ENCODE results near the gene MLLT6.

DNA sequence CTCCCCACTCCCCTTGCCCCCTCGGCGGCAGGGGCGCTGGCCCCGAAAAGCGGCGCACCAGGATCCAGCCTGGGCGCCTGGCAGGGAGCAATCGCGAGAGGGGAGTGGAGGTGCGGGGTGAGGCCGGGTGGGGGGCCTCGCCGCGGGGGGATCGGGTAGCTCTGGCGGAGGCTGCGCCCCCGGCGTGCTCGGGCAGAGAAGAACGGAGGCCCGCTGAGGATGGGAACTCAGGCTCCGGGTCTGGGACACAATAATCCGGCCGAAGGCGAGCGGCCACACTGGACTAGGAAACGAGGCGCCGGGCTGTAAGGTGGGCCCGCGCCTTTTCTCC lies 43.8 kb downstream of the MLLT6 start:
- TF ChIP-seq, protein P1, sequence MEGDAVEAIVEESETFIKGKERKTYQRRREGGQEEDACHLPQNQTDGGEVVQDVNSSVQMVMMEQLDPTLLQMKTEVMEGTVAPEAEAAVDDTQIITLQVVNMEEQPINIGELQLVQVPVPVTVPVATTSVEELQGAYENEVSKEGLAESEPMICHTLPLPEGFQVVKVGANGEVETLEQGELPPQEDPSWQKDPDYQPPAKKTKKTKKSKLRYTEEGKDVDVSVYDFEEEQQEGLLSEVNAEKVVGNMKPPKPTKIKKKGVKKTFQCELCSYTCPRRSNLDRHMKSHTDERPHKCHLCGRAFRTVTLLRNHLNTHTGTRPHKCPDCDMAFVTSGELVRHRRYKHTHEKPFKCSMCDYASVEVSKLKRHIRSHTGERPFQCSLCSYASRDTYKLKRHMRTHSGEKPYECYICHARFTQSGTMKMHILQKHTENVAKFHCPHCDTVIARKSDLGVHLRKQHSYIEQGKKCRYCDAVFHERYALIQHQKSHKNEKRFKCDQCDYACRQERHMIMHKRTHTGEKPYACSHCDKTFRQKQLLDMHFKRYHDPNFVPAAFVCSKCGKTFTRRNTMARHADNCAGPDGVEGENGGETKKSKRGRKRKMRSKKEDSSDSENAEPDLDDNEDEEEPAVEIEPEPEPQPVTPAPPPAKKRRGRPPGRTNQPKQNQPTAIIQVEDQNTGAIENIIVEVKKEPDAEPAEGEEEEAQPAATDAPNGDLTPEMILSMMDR (CRISPR knock-in tag; IDR thresholded peaks at IDR 0.05) = no peak
- TF ChIP-seq TBP (CRISPR knock-in tag; IDR thresholded peaks at IDR 0.05) = no peak
- no peak for TF ChIP-seq POLR2A (IDR thresholded peaks at IDR 0.05; ENCODE audit: insufficient read depth in 1 of 2, low read depth in 2 of 2, low read length in 2 of 2)
- no peak for TF ChIP-seq GABPA (IDR thresholded peaks at IDR 0.05; ENCODE audit: low read depth, low read length)
- TF ChIP-seq GABPA (CRISPR knock-in tag; IDR thresholded peaks at IDR 0.05; ENCODE audit: low read depth) = no peak
- TF ChIP-seq, protein P2, sequence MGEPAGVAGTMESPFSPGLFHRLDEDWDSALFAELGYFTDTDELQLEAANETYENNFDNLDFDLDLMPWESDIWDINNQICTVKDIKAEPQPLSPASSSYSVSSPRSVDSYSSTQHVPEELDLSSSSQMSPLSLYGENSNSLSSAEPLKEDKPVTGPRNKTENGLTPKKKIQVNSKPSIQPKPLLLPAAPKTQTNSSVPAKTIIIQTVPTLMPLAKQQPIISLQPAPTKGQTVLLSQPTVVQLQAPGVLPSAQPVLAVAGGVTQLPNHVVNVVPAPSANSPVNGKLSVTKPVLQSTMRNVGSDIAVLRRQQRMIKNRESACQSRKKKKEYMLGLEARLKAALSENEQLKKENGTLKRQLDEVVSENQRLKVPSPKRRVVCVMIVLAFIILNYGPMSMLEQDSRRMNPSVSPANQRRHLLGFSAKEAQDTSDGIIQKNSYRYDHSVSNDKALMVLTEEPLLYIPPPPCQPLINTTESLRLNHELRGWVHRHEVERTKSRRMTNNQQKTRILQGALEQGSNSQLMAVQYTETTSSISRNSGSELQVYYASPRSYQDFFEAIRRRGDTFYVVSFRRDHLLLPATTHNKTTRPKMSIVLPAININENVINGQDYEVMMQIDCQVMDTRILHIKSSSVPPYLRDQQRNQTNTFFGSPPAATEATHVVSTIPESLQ (CRISPR knock-in tag; conservative IDR thresholded peaks at IDR 0.05) = no peak

All from HepG2 (cell line).